Measurements from ENCODE around the gene CTU2.

Gene CTU2

GRCh38 chr16:88692861-88693260, 13.4 kb upstream of the CTU2 start:
- no peak overlapping the region for H3K9ac ChIP-seq (ENCODE audit: low read length)
- H3K4me1 ChIP-seq (ENCODE audit: control insufficient read depth, low read depth, low read length) = no peaks in the 10 kb centered on the region

DNA sequence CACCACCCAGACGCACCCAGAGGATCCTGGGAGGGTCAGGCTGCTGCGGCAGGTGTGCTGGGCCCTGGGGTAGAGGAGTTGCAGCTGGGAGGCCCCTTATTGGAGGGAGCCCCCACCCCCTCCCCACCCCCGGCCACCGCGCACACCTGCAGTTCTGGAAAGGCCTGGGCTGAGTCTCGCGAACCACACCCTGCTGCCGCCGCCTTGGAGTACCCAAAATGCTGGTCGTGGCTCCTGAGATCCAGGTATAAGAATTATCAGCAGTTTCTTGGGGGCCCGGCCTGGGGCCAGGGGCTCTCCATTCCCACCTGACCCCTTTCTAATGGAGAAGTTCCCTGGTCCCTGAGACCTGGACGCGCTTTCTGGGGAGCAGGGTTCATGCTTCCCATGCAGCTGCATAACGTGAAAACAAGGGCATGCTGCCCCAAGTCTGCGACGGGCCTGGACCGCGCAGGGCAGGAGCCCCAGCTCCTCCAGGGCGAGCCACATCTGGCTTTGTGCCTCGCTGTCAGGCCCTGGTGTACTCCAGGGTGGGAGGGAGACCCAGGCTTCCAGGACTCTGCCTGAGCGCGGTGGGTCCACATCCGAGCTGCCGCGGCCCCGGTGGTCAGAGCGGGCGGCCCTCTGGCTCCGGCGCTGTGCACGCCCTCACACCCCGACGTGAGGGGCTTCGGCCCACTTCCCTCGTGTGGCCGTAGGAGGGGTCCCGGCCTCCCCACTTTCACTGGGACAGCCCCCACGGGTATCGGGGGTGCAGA, 12.7 kb upstream of the CTU2 start:
- no peaks in the 10 kb centered on the region for H3K9me3 ChIP-seq (ENCODE audit: control insufficient read depth, low read depth, low read length)
- H3K27ac ChIP-seq (ENCODE audit: low read length) = no peak overlapping the region
- H3K4me3 ChIP-seq (ENCODE audit: low read length) = no peak overlapping the region
- H3K27me3 ChIP-seq (ENCODE audit: control insufficient read depth, insufficient read depth, low read length) = no peaks in the 10 kb centered on the region
- no peaks in the 10 kb centered on the region for H3K4me1 ChIP-seq (ENCODE audit: control insufficient read depth, low read depth, low read length)
- H3K9ac ChIP-seq (ENCODE audit: low read length) = no peak overlapping the region
- no peaks in the 10 kb centered on the region for H3K36me3 ChIP-seq (ENCODE audit: control insufficient read depth, low read depth, low read length)

More at GRCh38 chr16:88692861-88693260, 13.4 kb upstream of the CTU2 start:
- Histone ChIP-seq H3K4me3 (ENCODE audit: low read length) (no peak overlapping the region), H3K27me3 (ENCODE audit: control insufficient read depth, insufficient read depth, low read length) (peaks cover 4% of the 10 kb centered on the region), H3K36me3 (ENCODE audit: control insufficient read depth, low read depth, low read length) (no peaks in the 10 kb centered on the region), H3K9me3 (ENCODE audit: control insufficient read depth, low read depth, low read length) (no peaks in the 10 kb centered on the region), H3K27ac (ENCODE audit: low read length) (no peak overlapping the region)

- Histone ChIP-seq H3K36me3 (ENCODE audit: control insufficient read depth, low read depth, low read length) (no peaks in the 10 kb centered on the region), H3K9me3 (ENCODE audit: control insufficient read depth, low read depth, low read length) (no peaks in the 10 kb centered on the region), H3K4me1 (ENCODE audit: control insufficient read depth, low read depth, low read length) (no peaks in the 10 kb centered on the region), H3K4me3 (ENCODE audit: low read length) (no peak overlapping the region), H3K27me3 (ENCODE audit: control insufficient read depth, insufficient read depth, low read length) (no peaks in the 10 kb centered on the region), H3K9ac (ENCODE audit: low read length) (no peak overlapping the region), H3K27ac (ENCODE audit: low read length) (no peak overlapping the region)
These were observed 11.8 kb upstream of the CTU2 start for GRCh38 chr16:88694221-88695087.

- Histone ChIP-seq H3K36me3 (ENCODE audit: control insufficient read depth, low read depth, low read length) (no peaks in the 10 kb centered on the region), H3K9me3 (ENCODE audit: control insufficient read depth, low read depth, low read length) (no peaks in the 10 kb centered on the region), H3K4me3 (ENCODE audit: low read length) (no peak overlapping the region), H3K27me3 (ENCODE audit: control insufficient read depth, insufficient read depth, low read length) (no peaks in the 10 kb centered on the region), H3K4me1 (ENCODE audit: control insufficient read depth, low read depth, low read length) (no peaks in the 10 kb centered on the region), H3K9ac (ENCODE audit: low read length) (no peak overlapping the region), H3K27ac (ENCODE audit: low read length) (no peak overlapping the region)
These were observed 11.1 kb upstream of the CTU2 start for GRCh38 chr16:88695218-88695617.

DNA sequence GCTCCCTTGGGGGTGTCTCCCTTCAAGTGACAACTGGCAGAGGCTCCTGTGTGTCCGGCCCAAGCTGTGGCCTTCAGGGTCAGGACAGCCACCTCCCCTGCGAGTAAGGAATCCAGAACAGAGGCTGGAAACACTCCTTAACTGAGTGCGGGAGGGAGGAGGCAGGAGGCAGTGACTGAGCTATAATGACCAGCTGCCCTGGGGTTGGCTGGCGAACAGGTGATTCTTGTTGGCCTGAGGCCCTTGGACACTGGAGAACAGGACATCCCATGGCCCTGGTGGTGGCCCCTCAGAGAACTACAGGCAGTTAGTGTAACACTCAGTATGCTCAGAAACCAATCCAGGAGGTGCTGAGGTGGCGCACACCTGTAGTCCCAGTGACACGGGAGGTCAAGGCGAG, 10.6 kb upstream of the CTU2 start:
- no peaks in the 10 kb centered on the region for H3K27me3 ChIP-seq (ENCODE audit: control insufficient read depth, insufficient read depth, low read length)
- H3K27ac ChIP-seq (ENCODE audit: low read length) = no peak overlapping the region
- no peak overlapping the region for H3K9ac ChIP-seq (ENCODE audit: low read length)
- H3K9me3 ChIP-seq (ENCODE audit: control insufficient read depth, low read depth, low read length) = no peaks in the 10 kb centered on the region
- H3K4me3 ChIP-seq (ENCODE audit: low read length) = no peak overlapping the region
- no peaks in the 10 kb centered on the region for H3K36me3 ChIP-seq (ENCODE audit: control insufficient read depth, low read depth, low read length)
- no peaks in the 10 kb centered on the region for H3K4me1 ChIP-seq (ENCODE audit: control insufficient read depth, low read depth, low read length)

DNA sequence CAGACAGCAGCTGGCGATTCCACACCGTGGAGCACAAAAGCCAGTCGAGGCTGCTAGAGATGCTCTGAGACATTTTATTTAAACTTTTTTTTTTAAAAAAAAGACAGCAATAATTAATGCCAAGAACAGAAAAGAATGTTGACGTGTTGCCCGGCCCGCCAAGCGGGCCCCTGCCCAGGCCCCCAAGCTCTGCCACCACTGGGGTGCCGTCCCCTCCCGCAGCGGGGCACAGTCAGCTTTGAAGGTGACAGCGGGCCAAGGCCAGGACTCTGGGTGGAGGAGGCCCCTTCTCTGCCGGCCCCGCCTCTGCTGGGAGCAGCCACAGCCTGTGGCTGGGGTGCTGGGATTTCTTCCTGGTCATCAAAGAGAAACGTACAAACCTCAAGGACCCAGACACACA, 9.9 kb upstream of the CTU2 start:
- H3K4me1 ChIP-seq (ENCODE audit: control insufficient read depth, low read depth, low read length) = no peaks in the 10 kb centered on the region
- H3K9me3 ChIP-seq (ENCODE audit: control insufficient read depth, low read depth, low read length) = no peaks in the 10 kb centered on the region
- no peaks in the 10 kb centered on the region for H3K27me3 ChIP-seq (ENCODE audit: control insufficient read depth, insufficient read depth, low read length)
- H3K36me3 ChIP-seq (ENCODE audit: control insufficient read depth, low read depth, low read length) = no peaks in the 10 kb centered on the region
- H3K27ac ChIP-seq (ENCODE audit: low read length) = no peak overlapping the region
- no peak overlapping the region for H3K4me3 ChIP-seq (ENCODE audit: low read length)
- no peak overlapping the region for H3K9ac ChIP-seq (ENCODE audit: low read length)

DNA sequence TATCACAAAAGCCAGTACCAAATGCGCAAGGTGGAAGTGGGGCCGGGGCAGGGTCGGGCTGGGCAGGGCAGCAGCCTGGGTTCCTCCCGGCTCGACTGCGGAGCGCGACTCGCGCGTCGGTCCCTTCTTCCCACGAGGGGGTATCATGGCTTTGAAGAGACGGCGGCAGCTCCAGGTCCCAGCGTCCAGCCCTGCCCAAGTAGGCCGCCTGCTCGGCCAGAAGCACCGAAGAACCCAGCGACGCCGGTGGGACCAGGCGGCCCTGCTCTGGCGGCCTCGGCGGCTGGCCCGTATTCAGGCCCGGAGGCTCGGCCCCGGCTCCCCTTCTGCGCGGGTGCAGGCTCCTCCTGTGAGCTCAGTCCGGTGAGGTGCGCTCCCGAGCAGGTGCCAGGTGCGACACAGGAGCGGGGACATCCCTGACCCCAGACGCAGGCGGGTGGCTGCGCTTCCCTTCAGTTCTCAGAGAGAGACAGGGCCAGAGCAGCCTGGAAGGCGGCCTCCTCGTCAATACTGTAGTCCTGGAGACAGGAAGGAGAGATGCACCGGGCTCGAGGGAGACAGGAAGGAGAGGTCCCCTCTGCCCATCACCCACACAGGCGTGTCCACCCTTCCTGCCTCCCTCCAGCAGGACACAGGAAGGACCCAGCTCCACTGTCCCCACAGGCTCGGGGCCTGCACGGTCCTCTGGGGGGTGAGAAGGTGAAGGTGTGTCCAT, 9.0 kb upstream of the CTU2 start:
- Histone ChIP-seq H3K4me3 (ENCODE audit: low read length) (no peak overlapping the region), H3K36me3 (ENCODE audit: control insufficient read depth, low read depth, low read length) (no peaks in the 10 kb centered on the region), H3K9me3 (ENCODE audit: control insufficient read depth, low read depth, low read length) (no peaks in the 10 kb centered on the region), H3K27me3 (ENCODE audit: control insufficient read depth, insufficient read depth, low read length) (no peaks in the 10 kb centered on the region), H3K9ac (ENCODE audit: low read length) (no peak overlapping the region), H3K4me1 (ENCODE audit: control insufficient read depth, low read depth, low read length) (no peaks in the 10 kb centered on the region), H3K27ac (ENCODE audit: low read length) (no peak overlapping the region)

DNA sequence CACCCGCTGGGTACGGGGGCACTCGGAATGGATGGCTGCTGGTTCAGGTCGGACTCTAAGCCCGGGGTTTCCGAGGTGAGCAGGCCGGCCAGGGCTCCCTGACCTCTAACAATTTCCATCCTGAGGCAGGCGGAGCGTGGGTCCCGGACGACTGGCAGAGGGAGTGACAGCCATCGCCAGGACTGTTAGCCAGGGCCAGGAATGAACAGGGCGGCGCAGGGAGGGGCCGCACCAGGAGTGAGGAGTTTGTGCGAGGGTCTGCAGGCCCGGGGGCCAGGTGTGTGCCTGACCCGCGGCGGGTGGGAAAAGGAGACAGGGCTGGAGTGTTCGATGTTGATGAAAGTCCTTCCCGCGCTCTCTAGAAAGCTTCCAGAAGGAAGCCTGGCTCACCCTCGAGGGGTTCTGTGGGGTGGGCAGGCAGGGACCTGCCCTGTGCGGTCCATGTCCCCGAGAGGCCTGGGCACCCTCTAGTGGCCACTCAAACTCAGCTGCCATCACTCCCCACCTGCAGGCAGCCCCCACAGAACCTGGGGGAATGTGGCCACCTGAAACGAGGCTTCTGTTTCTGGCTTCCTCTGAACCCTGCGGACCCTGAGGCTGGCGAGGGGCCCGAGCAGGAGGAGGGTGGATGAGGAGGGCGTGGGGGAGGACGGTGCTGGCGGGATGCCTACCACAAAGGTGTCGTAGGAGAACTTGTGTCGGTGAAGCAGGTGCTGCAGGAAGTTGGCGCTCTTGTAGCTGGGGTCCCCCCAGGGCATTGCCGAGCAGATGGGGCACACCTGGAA, 8.3 kb upstream of the CTU2 start:
- Histone ChIP-seq H3K27me3 (ENCODE audit: control insufficient read depth, insufficient read depth, low read length) (no peaks in the 10 kb centered on the region), H3K9ac (ENCODE audit: low read length) (no peak overlapping the region), H3K9me3 (ENCODE audit: control insufficient read depth, low read depth, low read length) (no peaks in the 10 kb centered on the region), H3K27ac (ENCODE audit: low read length) (no peak overlapping the region), H3K4me1 (ENCODE audit: control insufficient read depth, low read depth, low read length) (no peaks in the 10 kb centered on the region), H3K4me3 (ENCODE audit: low read length) (no peak overlapping the region), H3K36me3 (ENCODE audit: control insufficient read depth, low read depth, low read length) (no peaks in the 10 kb centered on the region)

DNA sequence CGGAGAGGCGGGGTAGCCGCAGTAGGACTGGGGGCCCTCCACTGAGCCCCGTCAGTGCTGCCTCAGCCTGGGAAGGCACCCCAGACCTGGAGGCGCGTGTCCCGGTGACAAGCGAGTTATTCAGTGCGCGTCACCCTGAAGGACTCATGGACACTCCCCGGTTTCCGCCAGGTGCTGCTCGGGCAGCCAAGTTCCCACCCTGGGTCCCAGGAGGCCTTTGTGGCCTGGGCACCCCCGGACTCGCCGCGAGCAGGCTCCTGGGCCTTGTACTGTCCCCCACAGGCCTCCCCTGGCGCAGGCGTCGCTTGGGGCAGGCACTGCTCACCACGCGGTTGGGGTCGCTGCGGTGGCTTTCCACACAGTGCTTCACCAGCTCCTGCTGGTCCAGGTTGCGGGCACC, 7.7 kb upstream of the CTU2 start:
- H3K4me3 ChIP-seq (ENCODE audit: low read length) = no peak overlapping the region
- H3K4me1 ChIP-seq (ENCODE audit: control insufficient read depth, low read depth, low read length) = no peaks in the 10 kb centered on the region
- no peak overlapping the region for H3K9ac ChIP-seq (ENCODE audit: low read length)
- no peaks in the 10 kb centered on the region for H3K9me3 ChIP-seq (ENCODE audit: control insufficient read depth, low read depth, low read length)
- H3K27me3 ChIP-seq (ENCODE audit: control insufficient read depth, insufficient read depth, low read length) = no peaks in the 10 kb centered on the region
- H3K36me3 ChIP-seq (ENCODE audit: control insufficient read depth, low read depth, low read length) = no peaks in the 10 kb centered on the region
- H3K27ac ChIP-seq (ENCODE audit: low read length) = no peak overlapping the region

GRCh38 chr16:88699180-88699579, 7.1 kb upstream of the CTU2 start:
- Histone ChIP-seq H3K27ac (ENCODE audit: low read length) (no peak overlapping the region), H3K4me3 (ENCODE audit: low read length) (no peak overlapping the region), H3K36me3 (ENCODE audit: control insufficient read depth, low read depth, low read length) (no peaks in the 10 kb centered on the region)

GRCh38 chr16:88700322-88700635, 6.0 kb upstream of the CTU2 start:
- Histone ChIP-seq H3K36me3 (ENCODE audit: control insufficient read depth, low read depth, low read length) (no peaks in the 10 kb centered on the region), H3K27ac (ENCODE audit: low read length) (no peak overlapping the region), H3K9ac (ENCODE audit: low read length) (no peak overlapping the region), H3K4me1 (ENCODE audit: control insufficient read depth, low read depth, low read length) (no peaks in the 10 kb centered on the region), H3K4me3 (ENCODE audit: low read length) (no peak overlapping the region), H3K27me3 (ENCODE audit: control insufficient read depth, insufficient read depth, low read length) (no peaks in the 10 kb centered on the region), H3K9me3 (ENCODE audit: control insufficient read depth, low read depth, low read length) (no peaks in the 10 kb centered on the region)

More at GRCh38 chr16:88699180-88699579, 7.1 kb upstream of the CTU2 start:
- no peaks in the 10 kb centered on the region for H3K27me3 ChIP-seq (ENCODE audit: control insufficient read depth, insufficient read depth, low read length)
- H3K9me3 ChIP-seq (ENCODE audit: control insufficient read depth, low read depth, low read length) = no peaks in the 10 kb centered on the region
- H3K4me1 ChIP-seq (ENCODE audit: control insufficient read depth, low read depth, low read length) = no peaks in the 10 kb centered on the region
- H3K9ac ChIP-seq (ENCODE audit: low read length) = no peak overlapping the region

Measured in iPS-18a (cell line).